ENCODE measurements around the gene COLGALT1. TPM values are rescaled to one million over a fixed set of nuclear protein-coding genes. Genes with fewer than 3 reads are reported as not detected.
A peak's percentile ranks its signal among the peaks of the same experiment; 100 is the strongest.

Gene COLGALT1
- total RNA-seq, 2 experiments from 2014 or later = 49.6 to 68.6 TPM

GRCh38 chr19:17577457-17578097 lies 22.1 kb downstream of the COLGALT1 start:
- POLR2A ChIA-PET = no interaction called here
- H3K36me3 ChIP-seq (ENCODE audit: insufficient read depth, low read length) = peaks cover 79% of the 10 kb centered on the region

GRCh38 chr19:17579661-17580244 lies 24.3 kb downstream of the COLGALT1 start:
- intact Hi-C loops (cut with micrococcal nuclease; ENCODE audit: unreplicated experiment) = no loop called here
- no peak overlapping the region for H2AFZ ChIP-seq (ENCODE audit: low read length)

More at GRCh38 chr19:17577457-17578097, 22.1 kb downstream of the COLGALT1 start:
- H3K79me2 ChIP-seq (ENCODE audit: insufficient read depth, low read depth, low read length) = no peaks in the 10 kb centered on the region
- no peak for TF ChIP-seq CTCF (conservative IDR thresholded peaks at IDR 0.05; ENCODE audit: low read length)
- TF ChIP-seq EZH2phosphoT487 (IDR thresholded peaks at IDR 0.05; ENCODE audit: borderline replicate concordance, low read depth, low read length) = no peak
- CTCF ChIA-PET (ENCODE audit: unreplicated experiment) = no interaction called here
- no peaks in the 10 kb centered on the region for H3K9me2 ChIP-seq (ENCODE audit: insufficient read depth, low read length)
- H3K27ac ChIP-seq (ENCODE audit: low read depth, low read length, poor library complexity, severe bottlenecking) = no peak overlapping the region
- no peak overlapping the region for H3K4me3 ChIP-seq (ENCODE audit: low read depth, low read length, poor library complexity, severe bottlenecking)
- intact Hi-C loops (cut with micrococcal nuclease; ENCODE audit: unreplicated experiment) = no loop called here
- H3K4me2 ChIP-seq (ENCODE audit: low read length) = no peak overlapping the region
- BruUV-seq (replicated peaks) = no TSS peak
- no peaks in the 10 kb centered on the region for H3K9me3 ChIP-seq (ENCODE audit: low read length)
- no peaks in the 10 kb centered on the region for H4K20me1 ChIP-seq (ENCODE audit: insufficient read depth, low read length)
- no peak for DNase-seq (ENCODE audit: low spot score)
- H2AFZ ChIP-seq (ENCODE audit: low read length) = no peak overlapping the region
- H3K4me1 ChIP-seq (ENCODE audit: insufficient read depth, low read length, poor library complexity, severe bottlenecking) = peaks cover 11% of the 10 kb centered on the region

More at GRCh38 chr19:17579661-17580244, 24.3 kb downstream of the COLGALT1 start:
- Histone ChIP-seq H4K20me1 (ENCODE audit: insufficient read depth, low read length) (no peaks in the 10 kb centered on the region), H3K9me2 (ENCODE audit: insufficient read depth, low read length) (no peaks in the 10 kb centered on the region), H3K4me1 (ENCODE audit: insufficient read depth, low read length, poor library complexity, severe bottlenecking) (peaks cover 11% of the 10 kb centered on the region), H3K36me3 (ENCODE audit: insufficient read depth, low read length) (peaks cover 70% of the 10 kb centered on the region), H3K4me2 (ENCODE audit: low read length) (peak overlapping the region; percentile 43), H3K9me3 (ENCODE audit: low read length) (no peaks in the 10 kb centered on the region), H3K27ac (ENCODE audit: low read depth, low read length, poor library complexity, severe bottlenecking) (no peak overlapping the region), H3K79me2 (ENCODE audit: insufficient read depth, low read depth, low read length) (no peaks in the 10 kb centered on the region), H3K4me3 (ENCODE audit: low read depth, low read length, poor library complexity, severe bottlenecking) (peak overlapping the region; percentile 17)
- ChIA-PET CTCF (ENCODE audit: unreplicated experiment) (no interaction called here), POLR2A (interaction anchor here (0.5 to 1.1 kb wide), 2 partner anchors 69 to 845 kb away, joined by 3 read pairs; partner anchors contain the start of gene PGLS)
- no TSS peak for BruUV-seq (replicated peaks)
- TF ChIP-seq CTCF (conservative IDR thresholded peaks at IDR 0.05; ENCODE audit: low read length) (no peak), EZH2phosphoT487 (IDR thresholded peaks at IDR 0.05; ENCODE audit: borderline replicate concordance, low read depth, low read length) (no peak)
- peak; percentile 91 for DNase-seq (ENCODE audit: low spot score)

All from OCI-LY7 (cell line).